Heart left ventricle (tissue), 16 donors: ENCODE data around the gene ID1. TPM values are rescaled to one million over a fixed set of nuclear protein-coding genes. Genes with fewer than 3 reads are reported as not detected.

Experiments
- ATAC-seq, 4 donors: fragments of 200-7000 bp; cut with Tn5 transposase; one replicate each; pipeline ENCODE4 v1.9.1; 2020 to 2022; ENCODE audit warnings: moderate library complexity in 4 of 4, mild to moderate bottlenecking in 3 of 4, moderate number of reproducible peaks in 1 of 4
- DNase-seq, 5 donors: peaks; one replicate each; pipeline ENCODE4 v3.0.0-alpha.2; 2020
- H3K27ac ChIP-seq, 12 donors: fragments of 200-600 bp; sonication (generic) in 4 of 12; one replicate each; pipeline versions ENCODE4 v1.5.0 to v1.8.0; 2016 to 2022; ENCODE audit warnings: mild to moderate bottlenecking in 2 of 12
- H3K27me3 ChIP-seq, 9 donors: fragments of 200-600 bp; sonication (generic) in 2 of 9; one replicate each; pipeline versions ENCODE4 v1.5.1 to v1.8.0; 2016 to 2022; ENCODE audit warnings: mild to moderate bottlenecking in 3 of 9
- H3K36me3 ChIP-seq, 9 donors: fragments of 200-600 bp; sonication (generic) in 2 of 9; one replicate each; pipeline versions ENCODE4 v1.5.0 to v1.8.0; 2018 to 2022; ENCODE audit warnings: mild to moderate bottlenecking in 2 of 9
- H3K4me1 ChIP-seq, 12 donors: fragments of 200-600 bp; sonication (generic) in 4 of 12; one replicate each; pipeline versions ENCODE4 v1.5.0 to v1.8.0; 2016 to 2022; ENCODE audit warnings: mild to moderate bottlenecking in 3 of 12
- H3K4me3 ChIP-seq, 12 donors: fragments of 200-600 bp; sonication (generic) in 4 of 12; one replicate each; pipeline versions ENCODE4 v1.5.0 to v1.8.0; 2017 to 2022; ENCODE audit warnings: mild to moderate bottlenecking in 9 of 12, moderate library complexity in 4 of 12
- H3K9me3 ChIP-seq, 12 donors: fragments of 200-600 bp; sonication (generic) in 4 of 12; one replicate each; pipeline versions ENCODE4 v1.5.0 to v1.8.0; 2016 to 2022; ENCODE audit warnings: mild to moderate bottlenecking in 1 of 12
- POLR2A ChIP-seq, 2 donors: fragments of 450-650 bp; IDR thresholded peaks; one replicate each; pipeline ENCODE4 v1.6.1; 2017; ENCODE audit warnings: antibody characterized with exemption in 2 of 2, mild to moderate bottlenecking in 2 of 2, moderate library complexity in 2 of 2
- WGBS, 4 donors: extraction: QIAGEN DNeasy Blood & Tissue Kit in 2 of 4; methylation state at CpG; one replicate each; pipeline versions ENCODE4 v1.1.5 to v1.1.7; 2013 to 2018; 5-methylcytosine and 5-hydroxymethylcytosine counted together
- intact Hi-C, 10 donors: fragments of 100-400 bp; cut with DNase I; formaldehyde crosslinking; loops; one replicate each; pipeline versions ENCODE4 v1.11.1 to v1.14.2; 2022
- polyA plus RNA-seq, 2 donors: library from polyadenylated mRNA; stranded (reverse); fragments of 200-250 nt; gene quantifications; one replicate each; pipeline ENCODE4 v1.2.3, GENCODE V29; 2013
- total RNA-seq, 9 donors: library from RNA; depleted of rRNA in 2 of 9; stranded (reverse); fragments of >200 nt in 2 of 9; fragmentation: NEBNext Ultra II Directional in 3 of 9; extraction: Animal tissue kit (Norgen Biotek cat#: 25700) in 3 of 9; gene quantifications; one replicate each; pipeline versions ENCODE4 v1.1.0 to v1.2.4, GENCODE V29; 2016 to 2023
- TF ChIP-seq, protein P1 (sequence below), 12 donors: fragments of 200-600 bp; sonication (generic) in 4 of 12; IDR thresholded peaks; one replicate each; pipeline versions ENCODE4 v1.5.0 to v1.8.0; 2018 to 2022; ENCODE audit warnings: antibody characterized with exemption in 12 of 12, mild to moderate bottlenecking in 5 of 12
- donor health status: ischemic (EF 13 %, LVEDD 7.1; RV severe dilation, severe dysfunction).
- donor health status: healthy with polysubstance abuse.
- donor health status: DM: no; HTN: yes; CAD: no.
- donor health status: DM: no; HTN: no; CAD: no.
- donor health status: ischemic (EF 25% LVEDD 6.9; RV normal size, moderate dysfunction).
- donor health status: ischemic (EF 25% LVEDD 5.7; RV mildly dilated, moderate dysfunction).
- donor health status: healthy.
- donor health status: DM: yes; HTN: yes; CAD: no.
- donor health status: ischemic (EF 35%, LVEDD 5.7; RV mildly dilated, moderate dysfunction).
- donor health status: nonischemic (EF 11% LVEDD 7.7; RV severe dilation, severe dysfunction).
- donor health status: DM: yes; HTN: yes; CAD: no.
- donor health status: PGD.
- donor health status: ischemic (EF 29% LVEDD 5.4; RV normal size, mild dysfunction).
- donor health status: nonischemic (EF 23%, LVEDD 6.1; RV moderate dilation, normal function).

Gene ID1
- total and polyA plus RNA-seq, 11 donors = 72.4 to 619 (median 140) TPM

DNA sequence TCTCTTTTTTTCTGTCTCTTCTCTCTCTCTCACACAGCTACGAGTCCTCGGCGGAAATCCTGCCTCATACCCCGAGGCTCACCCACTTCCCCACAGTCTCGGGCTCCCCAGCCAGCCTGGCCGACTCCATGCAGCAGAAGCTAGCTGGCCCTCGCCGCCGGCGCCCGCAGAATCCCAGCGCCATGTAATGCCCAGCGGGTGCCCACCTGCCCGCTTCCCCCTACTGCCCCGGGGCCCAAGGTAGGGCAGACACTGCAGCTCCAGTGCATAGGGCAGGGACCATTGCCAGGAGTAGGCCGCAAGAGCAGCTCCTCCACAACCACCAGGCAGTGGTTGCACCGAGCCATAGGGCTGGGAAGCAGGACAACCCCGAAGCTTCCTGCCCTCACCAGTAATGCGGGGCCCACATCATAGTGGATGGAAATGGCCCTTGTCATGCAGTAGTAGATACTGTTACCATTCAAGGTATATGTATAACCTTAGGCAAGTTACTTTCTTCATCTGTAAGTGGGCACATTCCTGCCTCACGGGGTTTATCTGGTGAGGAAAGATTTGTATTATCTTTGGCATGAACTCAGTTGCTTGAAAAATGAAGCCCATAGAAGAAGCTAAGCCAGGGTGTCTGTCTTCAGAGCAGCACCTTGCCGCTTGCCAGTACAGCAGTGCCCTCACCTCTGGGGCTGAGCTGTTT is 36.9 kb upstream of the ID1 start:
- 75 to 81% (median 79%) methylated on average over 19 to 21 of the region's 21 CpGs for WGBS, 4 donors
- Histone ChIP-seq H3K27ac (peak overlapping the region in 8 of 12 donors; percentile 9 to 98 (median 90)), H3K27me3 (no peaks in the 10 kb centered on the region), H3K4me3 (no peak overlapping the region), H3K4me1 (peaks cover 0 to 50% (median 29%) of the 10 kb centered on the region in 12 donors), H3K9me3 (no peaks in the 10 kb centered on the region), H3K36me3 (peaks cover 0 to 72% (median 31%) of the 10 kb centered on the region in 9 donors)
- intact Hi-C loops = loop anchor here in 3 of 10 donors (2.0 to 10.0 kb wide), 3 partner anchors 45 to 167 kb away; partner anchors contain the start of genes BCL2L1 (in 1 of the 3) and TPX2 (in 1 of the 3)
- TF ChIP-seq, protein P1, sequence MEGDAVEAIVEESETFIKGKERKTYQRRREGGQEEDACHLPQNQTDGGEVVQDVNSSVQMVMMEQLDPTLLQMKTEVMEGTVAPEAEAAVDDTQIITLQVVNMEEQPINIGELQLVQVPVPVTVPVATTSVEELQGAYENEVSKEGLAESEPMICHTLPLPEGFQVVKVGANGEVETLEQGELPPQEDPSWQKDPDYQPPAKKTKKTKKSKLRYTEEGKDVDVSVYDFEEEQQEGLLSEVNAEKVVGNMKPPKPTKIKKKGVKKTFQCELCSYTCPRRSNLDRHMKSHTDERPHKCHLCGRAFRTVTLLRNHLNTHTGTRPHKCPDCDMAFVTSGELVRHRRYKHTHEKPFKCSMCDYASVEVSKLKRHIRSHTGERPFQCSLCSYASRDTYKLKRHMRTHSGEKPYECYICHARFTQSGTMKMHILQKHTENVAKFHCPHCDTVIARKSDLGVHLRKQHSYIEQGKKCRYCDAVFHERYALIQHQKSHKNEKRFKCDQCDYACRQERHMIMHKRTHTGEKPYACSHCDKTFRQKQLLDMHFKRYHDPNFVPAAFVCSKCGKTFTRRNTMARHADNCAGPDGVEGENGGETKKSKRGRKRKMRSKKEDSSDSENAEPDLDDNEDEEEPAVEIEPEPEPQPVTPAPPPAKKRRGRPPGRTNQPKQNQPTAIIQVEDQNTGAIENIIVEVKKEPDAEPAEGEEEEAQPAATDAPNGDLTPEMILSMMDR (IDR thresholded peaks at IDR 0.05) = no peak
- no peak for TF ChIP-seq POLR2A (IDR thresholded peaks at IDR 0.05)
- no peak for ATAC-seq
- no peak for DNase-seq

DNA sequence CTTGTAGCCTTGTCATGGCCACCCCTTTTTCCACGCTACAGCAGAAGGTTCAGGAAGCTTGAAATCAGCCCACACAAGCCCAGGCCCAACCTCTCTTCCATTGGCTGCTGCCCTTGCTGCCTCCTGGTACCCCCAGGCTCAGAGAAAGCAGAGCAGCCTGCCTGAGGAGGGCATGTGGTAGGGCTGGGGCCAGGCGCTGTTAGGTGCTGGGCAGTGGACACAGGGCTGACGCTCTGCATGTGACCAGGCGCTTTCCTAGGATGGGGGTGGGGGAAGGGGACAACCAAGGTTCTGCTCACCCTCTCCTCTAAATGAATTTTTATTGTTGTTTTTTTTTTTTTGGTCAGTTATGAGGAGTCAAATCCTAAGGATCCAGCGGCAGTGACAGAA is 36.3 kb upstream of the ID1 start:
- peaks cover 0 to 52% (median 34%) of the 10 kb centered on the region in 12 donors for H3K4me1 ChIP-seq
- H3K9me3 ChIP-seq = no peaks in the 10 kb centered on the region
- peak overlapping the region; percentile 29 to 98 (median 89) for H3K27ac ChIP-seq
- DNase-seq (no peak), ATAC-seq (no peak)
- 74 to 91% (median 87%) methylated on average over 5 of the region's 5 CpGs for WGBS, 4 donors
- intact Hi-C loops = loop anchor here in 6 of 10 donors (1.0 to 10.0 kb wide), 5 partner anchors 43 to 166 kb away; partner anchors contain the start of genes BCL2L1 (in 1 of the 6) and TPX2 (in 1 of the 6)
- H3K36me3 ChIP-seq = peaks cover 0 to 66% (median 30%) of the 10 kb centered on the region in 9 donors
- H3K27me3 ChIP-seq = no peaks in the 10 kb centered on the region
- H3K4me3 ChIP-seq = no peak overlapping the region
- TF ChIP-seq, protein P1 (IDR thresholded peaks at IDR 0.05) = no peak
- TF ChIP-seq POLR2A (IDR thresholded peaks at IDR 0.05) = no peak

DNA sequence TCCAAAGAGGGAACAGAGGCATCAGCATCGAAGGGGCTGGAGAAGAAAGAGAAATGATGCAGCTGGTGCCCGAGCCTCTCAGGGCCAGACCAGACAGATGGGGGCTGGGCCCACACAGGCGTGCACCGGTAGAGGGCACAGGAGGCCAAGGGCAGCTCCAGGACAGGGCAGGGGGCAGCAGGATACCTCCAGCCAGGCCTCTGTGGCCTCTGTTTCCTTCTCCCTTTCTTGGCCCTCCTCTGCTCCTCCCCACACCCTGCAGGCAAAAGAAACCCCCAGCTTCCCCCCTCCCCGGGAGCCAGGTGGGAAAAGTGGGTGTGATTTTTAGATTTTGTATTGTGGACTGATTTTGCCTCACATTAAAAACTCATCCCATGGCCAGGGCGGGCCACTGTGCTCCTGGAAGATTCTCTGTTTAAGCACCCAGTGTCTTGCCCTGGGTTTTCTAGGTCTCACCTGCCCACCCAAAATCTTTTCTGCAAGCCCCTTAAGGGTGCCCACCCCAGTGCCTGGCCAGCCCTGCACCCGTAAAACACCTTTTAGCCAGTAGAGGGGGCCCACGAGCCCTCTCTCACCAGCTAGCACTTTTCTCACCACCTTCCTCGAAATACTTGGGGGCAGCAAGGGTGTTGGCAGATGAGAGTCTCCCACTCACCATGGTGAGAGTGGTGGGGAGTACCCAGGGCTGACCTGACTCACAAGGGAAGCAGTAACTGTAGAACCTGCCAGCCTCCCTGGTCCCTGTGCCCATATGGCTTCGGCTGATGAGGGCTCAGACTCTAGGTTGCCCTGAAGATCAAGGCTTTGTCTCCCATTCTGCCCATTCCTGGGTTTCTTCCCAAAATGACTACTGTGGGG is 35.7 kb upstream of the ID1 start:
- ATAC-seq (peak in 1 of 4 donors; percentile 8), DNase-seq (peak; percentile 42 to 69 (median 61))
- intact Hi-C loops = loop anchor here in 8 of 10 donors (1.0 to 10.0 kb wide), 8 partner anchors 41 to 165 kb away; partner anchors contain the start of genes BCL2L1 (in 4 of the 8) and TPX2 (in 1 of the 8)
- WGBS, 4 donors = 33 to 36% (median 35%) methylated on average over 10 of the region's 10 CpGs
- Histone ChIP-seq H3K4me1 (peaks cover 0 to 57% (median 36%) of the 10 kb centered on the region in 12 donors), H3K9me3 (no peaks in the 10 kb centered on the region), H3K27ac (peak overlapping the region; percentile 40 to 98 (median 89)), H3K36me3 (peaks cover 0 to 60% (median 23%) of the 10 kb centered on the region in 9 donors), H3K27me3 (no peaks in the 10 kb centered on the region), H3K4me3 (no peak overlapping the region)
- TF ChIP-seq, protein P1 (IDR thresholded peaks at IDR 0.05) = peak; percentile 73 to 91 (median 85)
- no peak for TF ChIP-seq POLR2A (IDR thresholded peaks at IDR 0.05)
